BLaER1 treated with 17β-estradiol and CSF1 and Interleukin-3, amounts not matched to agents 10 nM and 100 nM (cell line): Measurements from ENCODE around the gene DNAI7.

Source experiments
- H3K27ac ChIP-seq, 11 experiments: shearing (Covaris generic); formaldehyde crosslinking; 2 replicates each; pipeline ENCODE4 v1.8.1; 2022
- H3K27me3 ChIP-seq, 11 experiments: shearing (Covaris generic); formaldehyde crosslinking; 2 replicates each; pipeline ENCODE4 v1.8.1; 2022
- H3K36me3 ChIP-seq, 11 experiments: shearing (Covaris generic); formaldehyde crosslinking; 2 replicates each; pipeline ENCODE4 v1.8.1; 2022
- H3K4me1 ChIP-seq, 10 experiments: shearing (Covaris generic); formaldehyde crosslinking; 2 replicates each; pipeline ENCODE4 v1.8.1; 2022
- H3K4me2 ChIP-seq, 11 experiments: shearing (Covaris generic); formaldehyde crosslinking; 2 replicates each; pipeline ENCODE4 v1.8.1; 2022
- H3K4me3 ChIP-seq, 10 experiments: shearing (Covaris generic); formaldehyde crosslinking; 2 replicates each; pipeline ENCODE4 v1.8.1; 2022
- H3K9ac ChIP-seq, 11 experiments: shearing (Covaris generic); formaldehyde crosslinking; 2 replicates each; pipeline ENCODE4 v1.8.1; 2022
- H3K9me3 ChIP-seq, 11 experiments: shearing (Covaris generic); formaldehyde crosslinking; replicated peaks in 1 of 11; 2 replicates each; pipeline ENCODE4 v1.8.1; 2022
- H4K20me1 ChIP-seq, 11 experiments: shearing (Covaris generic); formaldehyde crosslinking; 2 replicates each; pipeline ENCODE4 v1.8.1; 2022
- Cebpa-rat ChIP-seq, 11 experiments: shearing (Covaris generic); IDR thresholded peaks; 2 replicates each; pipeline ENCODE4 v1.8.1; 2022

Gene DNAI7

DNA sequence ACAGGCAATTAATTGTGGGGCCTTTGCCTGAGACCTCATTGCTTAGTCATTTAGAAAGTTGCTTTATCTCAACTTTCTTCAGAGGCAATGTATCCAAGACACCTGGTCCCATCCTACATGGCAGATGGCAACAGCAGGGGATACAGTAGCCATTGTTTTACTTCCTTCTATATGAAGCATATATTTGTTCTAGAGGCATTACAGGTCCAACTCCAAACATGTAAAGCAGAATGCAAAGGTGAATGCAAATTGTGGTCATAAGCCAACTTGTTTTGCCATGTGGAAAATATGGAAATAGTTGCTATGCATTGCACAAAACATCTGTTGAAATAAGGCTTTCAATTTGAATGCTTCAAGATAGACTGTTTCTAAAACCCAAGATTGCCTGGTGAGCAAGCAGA lies 136.3 kb downstream of the DNAI7 start:
- peak overlapping the region in 10 of 11 experiments; percentile 64 to 96 (median 90); a peak in 21 of 22 replicates for H3K27ac ChIP-seq
- peaks cover 0 to 96% (median 18%) of the 10 kb centered on the region in 11 experiments; a peak in 17 of 22 replicates for H3K36me3 ChIP-seq
- peaks cover 10 to 91% (median 79%) of the 10 kb centered on the region in 10 experiments for H3K4me1 ChIP-seq
- H3K27me3 ChIP-seq, result no peaks in the 10 kb centered on the region
- H3K9me3 ChIP-seq, result no peaks in the 10 kb centered on the region
- H4K20me1 ChIP-seq, result peaks cover 10 to 87% (median 52%) of the 10 kb centered on the region in 11 experiments; a peak in 18 of 22 replicates
- H3K4me2 ChIP-seq, result peak overlapping the region; percentile 84 to 98 (median 94)
- H3K9ac ChIP-seq, result peak overlapping the region; percentile 57 to 94 (median 89); a peak in 21 of 22 replicates
- H3K4me3 ChIP-seq, result peak overlapping the region; percentile 19 to 87 (median 74); a peak in 19 of 20 replicates
- no peak for TF ChIP-seq Cebpa-rat (IDR thresholded peaks at IDR 0.05)
